ENCODE measurements around the gene CDKN2B. TPM values are rescaled to one million over a fixed set of nuclear protein-coding genes. Genes with fewer than 3 reads are reported as not detected.
A peak's percentile ranks its signal among the peaks of the same experiment; 100 is the strongest.
"Not testable (repeated sequence)": the region's sequence is repeated elsewhere in the genome, so short reads cannot be mapped to it uniquely, and the experiment has no call there.

The CDKN2B gene
- total and polyA plus RNA-seq, 2 experiments from 2014 or later: 15.1 to 18.6 TPM

DNA sequence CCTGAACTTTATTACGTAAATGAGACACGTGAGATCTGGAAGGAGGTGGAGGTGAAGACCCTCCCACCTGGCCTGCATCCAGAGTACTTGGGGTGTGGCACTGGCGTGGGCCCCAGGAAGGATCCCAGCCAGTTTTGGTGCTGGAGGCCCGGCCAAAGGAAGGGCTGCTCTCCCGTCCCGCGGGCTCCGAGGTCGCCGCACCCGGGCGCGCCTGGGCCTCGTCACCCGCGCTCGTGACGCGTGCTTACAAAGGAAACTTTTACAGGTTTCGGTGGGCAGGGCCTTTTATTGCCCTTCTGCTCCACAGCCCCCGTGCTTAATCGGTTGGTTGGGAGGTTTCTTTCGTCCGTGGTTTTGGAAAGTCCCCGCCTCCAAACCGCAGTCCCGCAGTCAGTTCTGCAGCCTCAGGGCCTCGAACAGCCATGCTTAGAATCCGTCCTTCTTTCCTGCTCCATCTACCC is 44.1 kb downstream of the CDKN2B start:
- Histone ChIP-seq H3K4me2 (peak overlapping the region; percentile 95), H3K27me3 (peaks cover 86% of the 10 kb centered on the region), H3K27ac (no peak overlapping the region), H2AFZ (peak overlapping the region; percentile 81), H3K9me2 (replicated peaks; ENCODE audit: insufficient read depth) (peaks cover 3% of the 10 kb centered on the region), H3K79me2 (no peaks in the 10 kb centered on the region), H3K9me3 (ENCODE audit: low read depth) (no peaks in the 10 kb centered on the region), H3K4me1 (ENCODE audit: insufficient read depth) (peaks cover 11% of the 10 kb centered on the region), H3K36me3 (replicated peaks; ENCODE audit: insufficient read depth, low read depth) (no peaks in the 10 kb centered on the region), H4K20me1 (ENCODE audit: insufficient read depth, poor library complexity, severe bottlenecking) (no peaks in the 10 kb centered on the region), H3K4me3 (peak overlapping the region; percentile 8)
- WGBS (ENCODE audit: low lambda C conversion rate, missing lambda C conversion rate): 2% methylated on average over 28 of the region's 29 CpGs
- TF ChIP-seq, protein P1, sequence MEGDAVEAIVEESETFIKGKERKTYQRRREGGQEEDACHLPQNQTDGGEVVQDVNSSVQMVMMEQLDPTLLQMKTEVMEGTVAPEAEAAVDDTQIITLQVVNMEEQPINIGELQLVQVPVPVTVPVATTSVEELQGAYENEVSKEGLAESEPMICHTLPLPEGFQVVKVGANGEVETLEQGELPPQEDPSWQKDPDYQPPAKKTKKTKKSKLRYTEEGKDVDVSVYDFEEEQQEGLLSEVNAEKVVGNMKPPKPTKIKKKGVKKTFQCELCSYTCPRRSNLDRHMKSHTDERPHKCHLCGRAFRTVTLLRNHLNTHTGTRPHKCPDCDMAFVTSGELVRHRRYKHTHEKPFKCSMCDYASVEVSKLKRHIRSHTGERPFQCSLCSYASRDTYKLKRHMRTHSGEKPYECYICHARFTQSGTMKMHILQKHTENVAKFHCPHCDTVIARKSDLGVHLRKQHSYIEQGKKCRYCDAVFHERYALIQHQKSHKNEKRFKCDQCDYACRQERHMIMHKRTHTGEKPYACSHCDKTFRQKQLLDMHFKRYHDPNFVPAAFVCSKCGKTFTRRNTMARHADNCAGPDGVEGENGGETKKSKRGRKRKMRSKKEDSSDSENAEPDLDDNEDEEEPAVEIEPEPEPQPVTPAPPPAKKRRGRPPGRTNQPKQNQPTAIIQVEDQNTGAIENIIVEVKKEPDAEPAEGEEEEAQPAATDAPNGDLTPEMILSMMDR (IDR thresholded peaks at IDR 0.05; ENCODE audit: poor library complexity): no peak
- TF ChIP-seq EZH2 (IDR thresholded peaks at IDR 0.05; ENCODE audit: borderline replicate concordance) (no peak), EZH2phosphoT487 (IDR thresholded peaks at IDR 0.05; ENCODE audit: low read depth, severe bottlenecking, unreplicated experiment) (no peak)
- DNase-seq (ENCODE audit: low spot score): peak; percentile 54

DNA sequence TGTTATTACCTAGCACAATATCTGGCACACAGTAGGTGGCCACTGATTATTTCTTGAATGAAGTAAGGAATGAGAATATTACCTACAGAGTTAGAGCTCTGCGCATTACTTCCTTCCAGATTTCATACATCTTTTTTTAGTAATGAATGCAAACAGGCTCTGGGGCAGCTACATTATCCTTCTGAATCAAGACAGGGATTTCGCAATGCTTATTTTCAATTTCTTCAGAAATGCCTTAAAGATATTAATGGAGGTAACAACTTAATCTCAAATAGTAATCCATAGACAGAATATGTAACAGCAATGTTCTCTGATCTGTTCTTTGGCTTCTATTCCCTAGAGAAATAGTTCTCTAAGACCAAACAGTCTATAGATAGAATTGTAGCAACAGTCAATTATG is 47.5 kb downstream of the CDKN2B start:
- Histone ChIP-seq H3K9me3 (ENCODE audit: low read depth) (no peaks in the 10 kb centered on the region), H3K4me1 (ENCODE audit: insufficient read depth) (peaks cover 11% of the 10 kb centered on the region), H2AFZ (no peak overlapping the region), H3K4me2 (no peak overlapping the region), H3K36me3 (replicated peaks; ENCODE audit: insufficient read depth, low read depth) (no peaks in the 10 kb centered on the region), H4K20me1 (ENCODE audit: insufficient read depth, poor library complexity, severe bottlenecking) (no peaks in the 10 kb centered on the region), H3K4me3 (no peak overlapping the region), H3K27me3 (peaks cover 52% of the 10 kb centered on the region), H3K27ac (no peak overlapping the region), H3K79me2 (no peaks in the 10 kb centered on the region), H3K9me2 (replicated peaks; ENCODE audit: insufficient read depth) (no peaks in the 10 kb centered on the region)
- DNase-seq (ENCODE audit: low spot score): no peak
- TF ChIP-seq, protein P1 (IDR thresholded peaks at IDR 0.05; ENCODE audit: poor library complexity): no peak
- TF ChIP-seq EZH2 (IDR thresholded peaks at IDR 0.05; ENCODE audit: borderline replicate concordance) (no peak), EZH2phosphoT487 (IDR thresholded peaks at IDR 0.05; ENCODE audit: low read depth, severe bottlenecking, unreplicated experiment) (no peak)
- 97% methylated on average over 2 of the region's 2 CpGs for WGBS (ENCODE audit: low lambda C conversion rate, missing lambda C conversion rate)

DNA sequence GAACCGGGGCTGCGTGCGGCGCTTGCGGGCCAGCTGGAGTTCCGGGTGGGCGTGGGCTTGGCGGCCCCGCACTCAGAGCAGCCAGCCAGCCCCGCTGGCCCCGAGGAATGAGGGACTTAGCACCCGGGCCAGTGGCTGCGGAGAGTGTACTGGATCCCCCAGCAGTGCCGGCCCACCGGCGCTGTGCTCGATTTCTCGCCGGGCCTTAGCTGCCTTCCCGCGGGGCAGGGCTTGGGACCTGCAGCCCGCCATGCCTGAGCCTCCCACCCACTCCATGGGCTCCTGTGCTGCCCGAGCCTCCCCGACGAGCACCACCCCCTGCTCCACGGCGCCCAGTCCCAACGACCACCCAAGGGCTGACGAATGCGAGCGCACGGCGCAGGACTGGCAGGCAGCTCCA is 49.8 kb downstream of the CDKN2B start:
- H3K79me2 ChIP-seq: not testable (repeated sequence)
- WGBS (ENCODE audit: low lambda C conversion rate, missing lambda C conversion rate): 94% methylated on average over 22 of the region's 33 CpGs

DNA sequence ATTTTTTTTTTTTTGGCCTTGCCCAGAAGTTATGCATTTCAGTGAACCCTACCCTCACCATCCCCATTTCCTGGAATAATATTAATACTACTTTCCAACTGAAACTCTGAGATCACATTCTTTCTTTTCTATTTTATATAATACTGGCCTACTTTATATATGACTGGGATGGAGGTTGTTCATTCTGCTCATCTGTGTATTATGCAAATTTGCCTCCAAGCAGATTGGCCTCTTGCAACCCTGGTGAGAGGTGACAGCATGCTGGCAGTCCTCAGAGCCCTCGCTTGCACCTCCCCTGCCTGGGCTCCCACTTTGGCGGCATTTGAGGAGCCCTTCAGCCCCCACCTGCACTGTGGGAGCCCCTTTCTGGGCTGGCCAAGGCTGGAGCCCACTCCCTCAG is 50.3 kb downstream of the CDKN2B start:
- DNase-seq (ENCODE audit: low spot score): no peak
- H3K27me3 ChIP-seq: peaks cover 31% of the 10 kb centered on the region
- TF ChIP-seq, protein P1 (IDR thresholded peaks at IDR 0.05; ENCODE audit: poor library complexity): no peak
- TF ChIP-seq EZH2phosphoT487 (IDR thresholded peaks at IDR 0.05; ENCODE audit: low read depth, severe bottlenecking, unreplicated experiment) (no peak), EZH2 (IDR thresholded peaks at IDR 0.05; ENCODE audit: borderline replicate concordance) (no peak)
- no peak overlapping the region for H2AFZ ChIP-seq
- H3K79me2 ChIP-seq: no peaks in the 10 kb centered on the region
- H3K4me2 ChIP-seq: no peak overlapping the region
- H3K4me1 ChIP-seq (ENCODE audit: insufficient read depth): no peaks in the 10 kb centered on the region
- H3K27ac ChIP-seq: no peak overlapping the region
- H3K36me3 ChIP-seq (replicated peaks; ENCODE audit: insufficient read depth, low read depth): no peaks in the 10 kb centered on the region
- H3K9me3 ChIP-seq (ENCODE audit: low read depth): no peaks in the 10 kb centered on the region
- WGBS (ENCODE audit: low lambda C conversion rate, missing lambda C conversion rate): 84% methylated on average over 2 of the region's 2 CpGs
- H4K20me1 ChIP-seq (ENCODE audit: insufficient read depth, poor library complexity, severe bottlenecking): no peaks in the 10 kb centered on the region
- no peaks in the 10 kb centered on the region for H3K9me2 ChIP-seq (replicated peaks; ENCODE audit: insufficient read depth)
- H3K4me3 ChIP-seq: no peak overlapping the region

More for the DNA sequence above, 49.8 kb downstream of the CDKN2B start:
- H3K27ac ChIP-seq; H3K9me3 ChIP-seq (ENCODE audit: low read depth); H3K9me2 ChIP-seq (replicated peaks; ENCODE audit: insufficient read depth); H3K4me3 ChIP-seq; H4K20me1 ChIP-seq (ENCODE audit: insufficient read depth, poor library complexity, severe bottlenecking); H2AFZ ChIP-seq; H3K4me2 ChIP-seq; H3K4me1 ChIP-seq (ENCODE audit: insufficient read depth); DNase-seq (ENCODE audit: low spot score); H3K36me3 ChIP-seq (replicated peaks; ENCODE audit: insufficient read depth, low read depth): not testable (repeated sequence)
- H3K27me3 ChIP-seq: peaks cover 35% of the 10 kb centered on the region

Small RNA genes within 50 kb of the gene (small RNA-seq; reads per million reads assigned to genes)
- gene RF02045: not detected

Other genes starting within 250 kb of the CDKN2B start
- gene MTAP, start 206.7 kb downstream of the CDKN2B start, total RNA-seq: 18.9 and 38.8 TPM in 2 replicates
- gene MTAP, start 206.7 kb downstream of the CDKN2B start, polyA plus RNA-seq: 15.9 and 21.2 TPM in 2 replicates
- 0.76 and 0.90 TPM in 2 replicates for gene CDKN2A, start 14.9 kb downstream of the CDKN2B start, total RNA-seq
- 2.9 and 4.8 TPM in 2 replicates for gene CDKN2A, start 14.9 kb downstream of the CDKN2B start, polyA plus RNA-seq
- 0.27 and 1.1 TPM in 2 replicates for gene CDKN2B-AS1, start 14.5 kb downstream of the CDKN2B start, total RNA-seq
- 0.26 and 0.68 TPM in 2 replicates for gene CDKN2B-AS1, start 14.5 kb downstream of the CDKN2B start, polyA plus RNA-seq

All from hepatocyte (in vitro differentiated cells).